Measurements from ENCODE around the gene UMAD1.

The UMAD1 gene

GRCh38 chr7:7768977-7769709, 128.6 kb downstream of the UMAD1 start:
- DNase-seq (ENCODE audit: extremely low read depth, insufficient read length), result no peak
- H3K4me3 ChIP-seq (replicated peaks; ENCODE audit: low read depth, low read length), result no peak overlapping the region
- TF ChIP-seq CTCF (IDR thresholded peaks at IDR 0.05; ENCODE audit: insufficient read depth, low read length, poor library complexity, severe bottlenecking), result no peak
- no peaks in the 10 kb centered on the region for H3K27me3 ChIP-seq (replicated peaks; ENCODE audit: control insufficient read depth, insufficient read depth, low read length)
- no peaks in the 10 kb centered on the region for H3K36me3 ChIP-seq (ENCODE audit: control insufficient read depth, insufficient read depth, low read length)

- DNase-seq (ENCODE audit: extremely low read depth, insufficient read length), result no peak
- H3K27me3 ChIP-seq (replicated peaks; ENCODE audit: control insufficient read depth, insufficient read depth, low read length), result no peaks in the 10 kb centered on the region
- H3K4me3 ChIP-seq (replicated peaks; ENCODE audit: low read depth, low read length), result no peak overlapping the region
- TF ChIP-seq CTCF (IDR thresholded peaks at IDR 0.05; ENCODE audit: insufficient read depth, low read length, poor library complexity, severe bottlenecking), result no peak
- H3K36me3 ChIP-seq (ENCODE audit: control insufficient read depth, insufficient read depth, low read length), result no peaks in the 10 kb centered on the region
Measured at GRCh38 chr7:7769710-7770627, 129.4 kb downstream of the UMAD1 start.

DNA sequence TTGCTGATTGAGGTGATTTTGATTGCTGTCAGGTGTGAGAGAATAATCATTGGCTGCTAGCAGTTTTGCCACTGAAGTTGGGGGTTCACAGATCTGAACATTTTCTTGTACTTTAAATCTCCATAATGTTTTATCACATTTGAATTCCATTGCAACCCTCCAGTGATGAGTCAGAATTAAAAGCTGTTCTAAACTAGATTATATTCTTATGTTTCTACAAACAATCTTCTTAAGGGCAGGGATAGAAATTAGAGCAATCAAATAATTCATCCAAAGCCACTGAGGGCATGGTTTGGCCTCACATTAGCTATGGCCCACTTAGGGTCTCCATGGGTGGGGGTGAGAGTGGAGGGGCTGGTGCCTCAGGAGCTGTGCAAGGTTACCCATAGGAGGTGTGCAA, 130.9 kb downstream of the UMAD1 start:
- Histone ChIP-seq H3K4me3 (replicated peaks; ENCODE audit: low read depth, low read length) (no peak overlapping the region), H3K27me3 (replicated peaks; ENCODE audit: control insufficient read depth, insufficient read depth, low read length) (no peaks in the 10 kb centered on the region)

GRCh38 chr7:7772397-7772821, 131.9 kb downstream of the UMAD1 start:
- no peak for TF ChIP-seq CTCF (IDR thresholded peaks at IDR 0.05; ENCODE audit: insufficient read depth, low read length, poor library complexity, severe bottlenecking)
- peak; percentile 10 for DNase-seq (ENCODE audit: extremely low read depth, insufficient read length)
- no peaks in the 10 kb centered on the region for H3K36me3 ChIP-seq (ENCODE audit: control insufficient read depth, insufficient read depth, low read length)
- no peak overlapping the region for H3K4me3 ChIP-seq (replicated peaks; ENCODE audit: low read depth, low read length)
- H3K27me3 ChIP-seq (replicated peaks; ENCODE audit: control insufficient read depth, insufficient read depth, low read length), result no peaks in the 10 kb centered on the region

More for the DNA sequence above, 130.9 kb downstream of the UMAD1 start:
- DNase-seq (ENCODE audit: extremely low read depth, insufficient read length), result no peak
- H3K36me3 ChIP-seq (ENCODE audit: control insufficient read depth, insufficient read depth, low read length), result no peaks in the 10 kb centered on the region
- TF ChIP-seq CTCF (IDR thresholded peaks at IDR 0.05; ENCODE audit: insufficient read depth, low read length, poor library complexity, severe bottlenecking), result no peak

GRCh38 chr7:7773334-7774309, 133.1 kb downstream of the UMAD1 start:
- H3K4me3 ChIP-seq (replicated peaks; ENCODE audit: low read depth, low read length), result no peak overlapping the region
- peak; percentile 16 for DNase-seq (ENCODE audit: extremely low read depth, insufficient read length)
- H3K36me3 ChIP-seq (ENCODE audit: control insufficient read depth, insufficient read depth, low read length), result no peaks in the 10 kb centered on the region
- TF ChIP-seq CTCF (IDR thresholded peaks at IDR 0.05; ENCODE audit: insufficient read depth, low read length, poor library complexity, severe bottlenecking), result no peak
- H3K27me3 ChIP-seq (replicated peaks; ENCODE audit: control insufficient read depth, insufficient read depth, low read length), result no peaks in the 10 kb centered on the region
